CD4-positive, alpha-beta T cell treated with Interleukin-10 for 1 hour (primary cell): Measurements from ENCODE around the gene GPR155.

Experiments
- DNase-seq: peaks from one replicate; pipeline ENCODE4 v3.0.0-alpha.2; 2020

Gene GPR155, protein sequence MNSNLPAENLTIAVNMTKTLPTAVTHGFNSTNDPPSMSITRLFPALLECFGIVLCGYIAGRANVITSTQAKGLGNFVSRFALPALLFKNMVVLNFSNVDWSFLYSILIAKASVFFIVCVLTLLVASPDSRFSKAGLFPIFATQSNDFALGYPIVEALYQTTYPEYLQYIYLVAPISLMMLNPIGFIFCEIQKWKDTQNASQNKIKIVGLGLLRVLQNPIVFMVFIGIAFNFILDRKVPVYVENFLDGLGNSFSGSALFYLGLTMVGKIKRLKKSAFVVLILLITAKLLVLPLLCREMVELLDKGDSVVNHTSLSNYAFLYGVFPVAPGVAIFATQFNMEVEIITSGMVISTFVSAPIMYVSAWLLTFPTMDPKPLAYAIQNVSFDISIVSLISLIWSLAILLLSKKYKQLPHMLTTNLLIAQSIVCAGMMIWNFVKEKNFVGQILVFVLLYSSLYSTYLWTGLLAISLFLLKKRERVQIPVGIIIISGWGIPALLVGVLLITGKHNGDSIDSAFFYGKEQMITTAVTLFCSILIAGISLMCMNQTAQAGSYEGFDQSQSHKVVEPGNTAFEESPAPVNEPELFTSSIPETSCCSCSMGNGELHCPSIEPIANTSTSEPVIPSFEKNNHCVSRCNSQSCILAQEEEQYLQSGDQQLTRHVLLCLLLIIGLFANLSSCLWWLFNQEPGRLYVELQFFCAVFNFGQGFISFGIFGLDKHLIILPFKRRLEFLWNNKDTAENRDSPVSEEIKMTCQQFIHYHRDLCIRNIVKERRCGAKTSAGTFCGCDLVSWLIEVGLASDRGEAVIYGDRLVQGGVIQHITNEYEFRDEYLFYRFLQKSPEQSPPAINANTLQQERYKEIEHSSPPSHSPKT

GRCh38 chr2:174486563-174487107 lies at the start of gene GPR155:
Gene GPR155, minus strand, starts transcription at chr2:174487029. Its CDS starts 5,073 bp downstream, at chr2:174481956.
- DNase-seq, result peak; percentile 37

- no peak for DNase-seq
Observed at GRCh38 chr2:174535757-174536703, 49.2 kb upstream of the GPR155 start.

GRCh38 chr2:174535083-174535482 lies 48.3 kb upstream of the GPR155 start:
- DNase-seq, result no peak

DNA sequence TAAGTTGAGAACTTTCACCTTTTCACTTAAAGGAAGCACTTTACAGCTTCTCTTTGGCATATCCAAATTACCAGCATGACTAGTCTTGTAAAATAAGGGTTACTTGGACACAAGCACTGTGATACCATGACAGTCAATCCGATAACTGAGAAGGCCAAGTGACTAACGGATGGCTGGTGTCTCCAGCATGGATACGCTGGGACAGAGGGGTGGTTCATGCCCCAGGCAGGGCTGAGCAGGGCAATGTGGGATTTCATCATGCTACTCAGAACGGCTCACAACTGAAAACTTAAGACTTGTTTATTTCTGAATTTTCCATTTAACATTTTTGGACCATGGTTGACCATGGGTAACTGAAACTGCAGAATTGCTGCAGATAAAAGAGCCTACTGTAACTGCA lies 43.1 kb upstream of the GPR155 start:
- DNase-seq, result no peak

GRCh38 chr2:174527959-174528358 lies 41.1 kb upstream of the GPR155 start:
- no peak for DNase-seq

DNA sequence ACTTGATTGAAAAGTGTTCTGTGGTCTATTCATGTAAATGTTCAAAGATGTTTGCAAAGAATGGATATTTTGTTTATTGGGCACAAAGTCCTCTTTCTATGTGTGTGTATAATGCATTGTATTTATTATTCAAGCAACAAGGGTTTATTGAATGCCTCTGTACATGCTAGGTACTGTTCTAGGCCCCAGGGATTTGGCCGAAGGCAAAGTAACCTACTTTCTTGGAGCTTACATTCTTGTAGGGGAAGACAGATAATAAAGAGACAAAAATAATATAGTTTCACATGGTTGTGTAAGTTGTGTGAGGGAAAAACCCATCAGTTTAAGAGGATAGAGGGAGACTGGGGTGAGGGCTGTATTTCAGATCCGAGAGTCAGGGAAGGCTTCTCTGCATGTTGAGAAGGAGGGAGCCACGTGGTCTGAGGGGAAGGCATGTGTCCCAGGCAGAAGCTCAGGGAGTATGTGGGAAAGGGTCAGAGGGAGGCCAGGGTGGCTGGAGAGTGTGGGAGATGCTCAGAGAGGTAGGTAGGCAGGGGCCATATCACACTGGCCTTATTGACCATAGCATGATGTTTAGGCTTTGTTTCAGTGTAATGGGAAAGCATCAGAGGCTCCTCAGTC lies 40.4 kb upstream of the GPR155 start:
- no peak for DNase-seq

GRCh38 chr2:174524527-174524926 lies 37.7 kb upstream of the GPR155 start:
- DNase-seq, result no peak

- peak; percentile 14 for DNase-seq
Observed at GRCh38 chr2:174522553-174522952, 35.7 kb upstream of the GPR155 start.

DNA sequence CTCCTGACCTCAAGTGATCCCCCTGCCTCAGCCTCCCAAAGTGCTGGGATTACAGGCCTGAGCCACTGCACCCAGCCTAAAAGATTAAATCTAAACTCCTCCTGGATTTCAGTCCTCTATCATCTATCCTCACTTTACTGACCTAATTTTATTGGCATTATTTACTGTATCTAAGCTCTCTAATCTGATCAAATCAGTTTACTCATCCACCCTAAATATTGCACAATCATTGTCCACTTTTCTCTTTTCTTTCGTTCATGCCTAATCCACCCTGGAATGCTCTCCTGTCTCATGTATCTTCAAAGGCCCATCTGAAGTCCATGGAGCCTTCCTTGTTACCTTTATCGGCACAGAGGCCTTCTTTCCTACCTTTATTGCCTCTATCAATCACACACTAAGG lies 31.6 kb upstream of the GPR155 start:
- no peak for DNase-seq

DNA sequence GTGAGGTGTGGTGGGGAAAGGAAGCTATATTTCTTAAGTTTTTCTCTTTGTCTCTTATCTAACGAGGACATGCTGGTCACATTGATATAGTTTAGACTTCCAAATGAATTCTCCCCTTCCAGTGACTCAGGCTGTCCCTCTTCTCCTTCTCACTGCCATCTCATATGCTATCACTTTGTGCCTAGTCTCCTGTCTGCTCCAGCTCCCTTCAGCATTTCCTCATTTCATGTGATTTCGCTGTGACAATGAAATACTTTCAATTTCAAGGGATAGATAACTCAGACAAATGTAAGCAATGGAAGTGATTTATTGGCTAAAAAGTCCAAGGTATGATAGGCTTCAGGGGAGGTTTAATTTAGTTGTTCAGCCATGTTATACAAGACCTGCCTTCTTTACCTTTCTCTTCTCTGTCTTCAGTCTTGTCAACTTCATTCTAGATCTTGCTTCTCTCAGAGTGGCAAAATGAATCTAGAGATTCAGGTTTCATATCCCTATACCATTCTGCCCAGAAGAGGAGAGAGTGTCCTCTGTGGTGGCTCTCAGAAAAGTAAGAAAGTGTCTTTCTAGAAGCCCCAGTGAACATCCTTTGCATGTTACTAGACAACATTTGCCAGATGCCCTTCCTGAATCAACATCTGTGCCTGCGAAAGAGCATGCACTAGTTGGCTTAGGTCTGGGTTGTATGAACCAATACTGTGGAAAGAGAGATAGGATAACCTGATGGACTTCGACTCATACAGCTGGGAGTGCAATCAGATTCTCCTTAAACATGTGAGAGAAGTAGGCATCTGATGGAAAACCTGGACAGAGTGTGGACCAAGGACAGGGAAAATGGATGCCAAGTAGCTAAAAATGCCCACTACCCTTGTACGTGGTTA lies 29.9 kb upstream of the GPR155 start:
- DNase-seq, result no peak

DNA sequence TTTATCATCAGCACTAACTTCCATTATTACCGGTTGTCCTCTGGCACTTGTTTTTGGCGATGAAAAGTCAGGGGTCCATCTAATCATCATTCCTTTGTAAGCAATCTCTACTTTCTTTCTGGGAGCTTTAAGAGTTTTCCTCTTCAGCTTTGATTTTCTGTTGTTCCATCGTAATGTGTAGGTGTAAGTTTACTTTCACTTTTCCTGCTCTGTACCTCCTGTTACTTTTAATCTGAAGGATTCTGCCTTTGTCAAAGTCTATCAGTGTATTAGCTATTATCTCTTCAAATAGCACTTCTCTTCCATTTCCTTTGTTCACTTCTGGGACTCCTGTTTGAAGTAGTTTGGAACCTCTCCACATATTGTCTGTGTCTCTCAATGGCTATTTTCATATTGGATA lies 25.5 kb upstream of the GPR155 start:
- DNase-seq, result no peak

DNA sequence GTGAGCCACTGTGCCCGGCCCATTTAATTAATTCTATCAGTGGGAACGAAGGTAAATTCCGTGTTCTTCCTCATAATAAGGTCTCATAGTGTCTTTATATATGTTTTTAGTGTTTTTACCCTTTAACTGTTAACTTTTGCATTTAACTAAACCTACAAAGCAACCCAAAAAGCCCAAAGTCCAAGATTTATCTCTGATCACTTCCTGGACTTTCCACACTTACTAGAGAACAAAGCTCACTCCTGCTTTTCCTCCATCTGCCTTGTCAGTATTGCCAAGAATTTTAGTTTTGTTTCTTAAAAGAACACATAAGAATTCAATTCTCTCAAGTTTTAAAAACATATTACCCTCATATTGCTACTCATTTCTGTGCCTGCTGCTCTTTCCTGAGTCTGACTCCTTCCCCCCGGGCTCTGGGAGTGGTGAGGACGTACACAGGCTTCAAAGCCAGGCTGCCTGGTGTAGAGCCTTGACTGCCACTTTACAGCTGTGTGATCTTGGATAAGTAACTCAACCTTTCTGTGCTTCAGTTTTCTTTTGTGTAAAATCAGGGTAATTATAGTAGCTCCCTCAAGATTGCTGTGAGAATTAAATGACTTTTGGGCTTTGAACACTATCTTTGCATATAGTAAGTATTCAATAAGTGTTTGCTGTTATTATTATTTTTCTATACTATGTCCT lies 24.9 kb upstream of the GPR155 start:
- DNase-seq, result no peak

- no peak for DNase-seq
Observed at GRCh38 chr2:174510583-174511189, 23.9 kb upstream of the GPR155 start.

DNA sequence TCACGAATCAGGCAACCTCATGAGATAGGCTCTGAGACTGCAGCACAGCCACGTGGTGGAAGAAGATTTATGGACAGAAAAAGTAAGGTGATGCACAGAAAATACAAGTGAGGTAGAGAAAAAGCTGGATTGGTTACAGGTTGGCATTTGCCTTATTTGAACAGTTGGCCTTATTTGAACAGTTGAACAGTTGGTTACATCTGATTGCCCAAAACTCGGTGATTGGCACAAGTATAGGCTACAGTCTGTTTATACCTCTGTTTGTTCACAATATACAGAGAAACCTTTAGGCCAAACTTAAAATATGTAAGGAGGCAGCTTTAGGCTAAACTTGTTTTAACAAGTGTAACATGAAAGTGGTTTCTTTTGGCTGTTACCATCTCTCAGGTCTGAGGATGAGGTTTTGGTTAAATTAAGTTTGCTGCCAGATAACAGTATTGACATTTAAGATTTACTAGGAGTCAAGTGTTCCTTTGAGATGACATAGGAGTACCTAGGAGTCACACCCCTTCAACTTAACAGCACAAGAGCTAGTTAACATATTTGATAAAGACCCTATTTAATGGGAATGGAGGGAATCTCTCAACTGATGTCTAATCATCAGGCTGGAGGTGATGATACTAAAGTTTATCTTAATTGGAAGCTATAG lies 16.5 kb upstream of the GPR155 start:
- no peak for DNase-seq

DNA sequence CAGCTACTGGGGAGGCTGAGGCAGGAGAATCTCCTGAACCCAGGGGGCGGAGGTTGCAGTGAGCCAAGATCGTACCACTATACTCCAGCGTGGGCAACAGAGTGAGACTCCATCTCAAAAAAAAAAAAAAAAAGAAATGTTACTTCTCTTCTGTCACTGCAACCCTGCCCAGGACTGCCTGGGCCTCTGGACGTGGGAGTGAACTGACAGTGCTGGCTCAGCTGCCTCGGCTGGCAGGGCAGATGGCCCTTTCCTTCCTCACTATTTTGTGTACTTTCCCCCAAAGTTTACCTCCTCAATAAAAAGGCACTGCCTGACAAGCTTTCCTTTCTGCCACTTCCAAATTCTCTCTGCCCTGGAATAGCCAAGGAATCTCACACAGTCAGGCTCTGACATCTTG lies 12.5 kb upstream of the GPR155 start:
- DNase-seq, result no peak

GRCh38 chr2:174495365-174496012 lies 8.7 kb upstream of the GPR155 start:
- DNase-seq, result no peak

DNA sequence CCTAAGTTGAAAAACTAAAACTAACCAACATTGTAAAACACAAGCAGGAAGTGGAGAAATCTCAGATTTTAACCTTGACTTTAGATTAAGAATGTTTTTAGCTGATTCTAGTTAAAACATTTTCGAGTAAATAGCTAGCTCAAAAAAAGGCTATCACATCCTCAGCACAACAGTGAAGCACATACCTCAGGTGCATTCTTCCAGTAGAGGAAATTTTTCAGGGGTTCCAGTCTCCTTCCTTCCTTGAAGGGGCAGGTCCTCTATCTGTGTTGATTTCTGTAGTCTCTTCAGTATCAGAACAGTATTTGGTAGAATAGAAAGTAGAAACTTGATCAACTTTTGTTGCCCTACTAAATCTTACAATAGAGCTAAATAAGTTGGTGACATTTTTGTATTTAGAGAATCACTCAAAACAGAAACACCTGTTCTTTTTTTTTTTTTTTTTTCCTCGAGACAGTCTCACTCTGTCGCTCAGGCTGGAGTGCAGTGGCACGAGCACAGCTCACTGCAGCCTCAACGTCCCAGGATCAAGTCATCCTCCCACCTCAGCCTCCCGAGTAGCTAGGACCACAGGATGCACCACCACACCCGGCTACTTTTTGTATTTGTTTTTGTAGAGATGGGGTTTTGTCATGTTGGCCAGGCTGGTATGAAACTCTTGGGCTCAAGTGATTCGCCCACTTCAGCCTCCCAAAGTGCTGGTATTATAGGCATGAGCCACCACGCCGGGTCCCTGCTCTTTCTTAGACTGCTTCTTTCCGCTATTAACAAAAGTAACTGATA lies 6.9 kb upstream of the GPR155 start:
- peak; percentile 30 for DNase-seq

DNA sequence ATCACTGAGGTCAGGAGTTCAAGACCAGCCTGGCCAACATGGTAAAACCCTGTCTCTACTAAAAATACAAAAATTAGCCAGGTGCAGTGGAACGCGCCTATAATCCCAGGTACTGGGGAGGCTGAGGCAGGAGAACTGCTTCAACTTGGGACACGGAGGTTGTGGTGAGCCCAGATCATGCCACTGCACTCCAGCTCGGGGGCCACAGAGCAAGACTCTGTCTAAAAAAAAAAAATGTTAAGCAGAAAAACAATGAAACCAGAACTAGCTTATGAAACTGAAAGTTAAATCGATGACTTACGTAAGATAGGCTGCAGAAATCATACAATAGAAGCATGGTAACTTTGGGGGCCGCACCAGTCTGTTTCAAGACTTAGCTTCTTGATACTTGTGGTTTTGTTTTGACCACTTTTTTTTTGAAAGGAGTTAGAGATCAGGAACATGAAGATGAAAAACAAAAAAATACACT lies 6.2 kb upstream of the GPR155 start:
- peak; percentile 81 for DNase-seq
